Measurements from ENCODE around the gene PSPH.

PSPH gene

GRCh38 chr7:55966851-55967250 lies 84.4 kb downstream of the PSPH start:
- WGBS (ENCODE audit: extremely low coverage, insufficient coverage, insufficient read length) = no CpG with 5 or more reads among the region's 6 CpGs
- H2BK5ac ChIP-seq (ENCODE audit: low read depth, low read length, poor library complexity) = no peak overlapping the region

GRCh38 chr7:55965805-55966421 lies 85.3 kb downstream of the PSPH start:
- H3K4me1 ChIP-seq (ENCODE audit: control insufficient read depth in 1 of 2, insufficient read depth in 2 of 2, low read length in 2 of 2) = peaks cover 0 to 8% of the 10 kb centered on the region in 2 experiments
- no peak overlapping the region for H2BK12ac ChIP-seq (ENCODE audit: low read length)
- peaks cover 2 to 6% of the 10 kb centered on the region in 2 experiments for H3K36me3 ChIP-seq (ENCODE audit: control insufficient read depth in 1 of 2, insufficient read depth in 2 of 2, low read length in 2 of 2)
- H3K27me3 ChIP-seq (ENCODE audit: insufficient read depth, low read length) = no peaks in the 10 kb centered on the region
- H2AFZ ChIP-seq (ENCODE audit: insufficient read depth, low read length, poor library complexity) = no peak overlapping the region
- no peak overlapping the region for H4K8ac ChIP-seq (ENCODE audit: low read depth, low read length)
- no peak overlapping the region for H3K4me3 ChIP-seq (ENCODE audit: low read depth, low read length)
- no peak overlapping the region for H3K14ac ChIP-seq (ENCODE audit: low read length)
- no peak overlapping the region for H3K9ac ChIP-seq (ENCODE audit: low read length)
- H3K4ac ChIP-seq (ENCODE audit: low read depth, low read length) = no peak overlapping the region
- no peak overlapping the region for H3K23ac ChIP-seq (ENCODE audit: low read length)
- no CpG with 5 or more reads among the region's 13 CpGs for WGBS (ENCODE audit: extremely low coverage, insufficient coverage, insufficient read length)
- peaks cover 8% of the 10 kb centered on the region for H3K79me2 ChIP-seq (ENCODE audit: control insufficient read depth, insufficient read depth, low read length, poor library complexity)
- no peak overlapping the region for H2BK5ac ChIP-seq (ENCODE audit: low read depth, low read length, poor library complexity)
- no peak overlapping the region for H2BK120ac ChIP-seq (ENCODE audit: insufficient read depth, low read length, poor library complexity)
- no peak overlapping the region for H2AK5ac ChIP-seq (ENCODE audit: low read length)
- H3K9me3 ChIP-seq (ENCODE audit: insufficient read depth, low read depth, low read length) = no peaks in the 10 kb centered on the region
- no peak overlapping the region for H3K27ac ChIP-seq (ENCODE audit: low read depth, low read length)
- DNase-seq = no peak
- peaks cover 8% of the 10 kb centered on the region for H3K79me1 ChIP-seq (ENCODE audit: low read length)
- no peak overlapping the region for H4K91ac ChIP-seq (ENCODE audit: low read depth, low read length)
- H3K18ac ChIP-seq (ENCODE audit: low read length) = no peak overlapping the region
- no peak overlapping the region for H3K4me2 ChIP-seq (ENCODE audit: low read length)
- no peak overlapping the region for H4K12ac ChIP-seq (ENCODE audit: low read depth, low read length)

More at GRCh38 chr7:55966851-55967250, 84.4 kb downstream of the PSPH start:
- peaks cover 8% of the 10 kb centered on the region for H3K79me2 ChIP-seq (ENCODE audit: control insufficient read depth, insufficient read depth, low read length, poor library complexity)
- H3K36me3 ChIP-seq (ENCODE audit: control insufficient read depth in 1 of 2, insufficient read depth in 2 of 2, low read length in 2 of 2) = peaks cover 2 to 6% of the 10 kb centered on the region in 2 experiments
- no peak overlapping the region for H2BK120ac ChIP-seq (ENCODE audit: insufficient read depth, low read length, poor library complexity)
- H3K14ac ChIP-seq (ENCODE audit: low read length) = no peak overlapping the region
- no peak overlapping the region for H2AFZ ChIP-seq (ENCODE audit: insufficient read depth, low read length, poor library complexity)
- no peak overlapping the region for H3K27ac ChIP-seq (ENCODE audit: low read depth, low read length)
- peak; percentile 31 to 52 for DNase-seq
- H3K18ac ChIP-seq (ENCODE audit: low read length) = no peak overlapping the region
- no peak overlapping the region for H3K23ac ChIP-seq (ENCODE audit: low read length)
- peaks cover 8% of the 10 kb centered on the region for H3K79me1 ChIP-seq (ENCODE audit: low read length)
- H3K9ac ChIP-seq (ENCODE audit: low read length) = no peak overlapping the region
- H3K4me3 ChIP-seq (ENCODE audit: low read depth, low read length) = no peak overlapping the region
- no peak overlapping the region for H4K8ac ChIP-seq (ENCODE audit: low read depth, low read length)
- no peak overlapping the region for H4K12ac ChIP-seq (ENCODE audit: low read depth, low read length)
- H3K4me1 ChIP-seq (ENCODE audit: control insufficient read depth in 1 of 2, insufficient read depth in 2 of 2, low read length in 2 of 2) = peaks cover 0 to 8% of the 10 kb centered on the region in 2 experiments
- no peak overlapping the region for H3K4ac ChIP-seq (ENCODE audit: low read depth, low read length)
- no peak overlapping the region for H2AK5ac ChIP-seq (ENCODE audit: low read length)
- H3K9me3 ChIP-seq (ENCODE audit: insufficient read depth, low read depth, low read length) = no peaks in the 10 kb centered on the region
- H2BK12ac ChIP-seq (ENCODE audit: low read length) = no peak overlapping the region
- no peaks in the 10 kb centered on the region for H3K27me3 ChIP-seq (ENCODE audit: insufficient read depth, low read length)
- no peak overlapping the region for H4K91ac ChIP-seq (ENCODE audit: low read depth, low read length)
- no peak overlapping the region for H3K4me2 ChIP-seq (ENCODE audit: low read length)

DNA sequence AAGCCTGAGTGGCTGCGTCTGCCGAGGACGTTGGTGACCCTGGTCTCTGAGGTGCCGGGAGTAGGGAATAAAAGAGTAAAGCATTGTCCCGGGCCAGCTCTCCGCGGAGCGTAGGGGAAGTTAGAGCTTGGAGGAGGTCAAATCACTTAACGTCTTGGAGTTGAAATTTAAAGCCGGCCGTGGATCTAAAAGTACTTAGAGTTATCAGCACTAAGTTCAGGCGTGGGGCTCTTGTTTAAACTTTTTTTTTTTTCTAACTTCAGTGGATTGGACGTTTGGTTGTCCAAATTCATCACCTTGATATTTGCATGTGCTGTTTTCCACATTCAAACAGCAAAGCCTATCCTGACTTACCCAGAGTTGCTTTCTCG lies 86.2 kb downstream of the PSPH start:
- H3K4me1 ChIP-seq (ENCODE audit: control insufficient read depth in 1 of 2, insufficient read depth in 2 of 2, low read length in 2 of 2) = peaks cover 0 to 8% of the 10 kb centered on the region in 2 experiments
- H3K79me1 ChIP-seq (ENCODE audit: low read length) = peaks cover 8% of the 10 kb centered on the region
- H4K12ac ChIP-seq (ENCODE audit: low read depth, low read length) = peak overlapping the region; percentile 89
- H2BK120ac ChIP-seq (ENCODE audit: insufficient read depth, low read length, poor library complexity) = peak overlapping the region; percentile 41
- H2BK5ac ChIP-seq (ENCODE audit: low read depth, low read length, poor library complexity) = peak overlapping the region; percentile 58
- H3K9ac ChIP-seq (ENCODE audit: low read length) = peak overlapping the region; percentile 70
- DNase-seq = no peak
- H3K4me2 ChIP-seq (ENCODE audit: low read length) = peak overlapping the region; percentile 55
- peak overlapping the region; percentile 89 for H3K4me3 ChIP-seq (ENCODE audit: low read depth, low read length)
- no peak overlapping the region for H3K23ac ChIP-seq (ENCODE audit: low read length)
- no peak overlapping the region for H4K91ac ChIP-seq (ENCODE audit: low read depth, low read length)
- peak overlapping the region; percentile 77 for H3K4ac ChIP-seq (ENCODE audit: low read depth, low read length)
- H2BK12ac ChIP-seq (ENCODE audit: low read length) = no peak overlapping the region
- H3K27me3 ChIP-seq (ENCODE audit: insufficient read depth, low read length) = no peaks in the 10 kb centered on the region
- H3K27ac ChIP-seq (ENCODE audit: low read depth, low read length) = peak overlapping the region; percentile 49
- peaks cover 8% of the 10 kb centered on the region for H3K79me2 ChIP-seq (ENCODE audit: control insufficient read depth, insufficient read depth, low read length, poor library complexity)
- H3K9me3 ChIP-seq (ENCODE audit: insufficient read depth, low read depth, low read length) = no peaks in the 10 kb centered on the region
- H3K36me3 ChIP-seq (ENCODE audit: control insufficient read depth in 1 of 2, insufficient read depth in 2 of 2, low read length in 2 of 2) = peaks cover 2 to 6% of the 10 kb centered on the region in 2 experiments
- peak overlapping the region; percentile 17 for H2AFZ ChIP-seq (ENCODE audit: insufficient read depth, low read length, poor library complexity)
- no CpG with 5 or more reads among the region's 14 CpGs for WGBS (ENCODE audit: extremely low coverage, insufficient coverage, insufficient read length)
- H3K14ac ChIP-seq (ENCODE audit: low read length) = peak overlapping the region; percentile 64
- peak overlapping the region; percentile 49 for H3K18ac ChIP-seq (ENCODE audit: low read length)
- H2AK5ac ChIP-seq (ENCODE audit: low read length) = no peak overlapping the region
- H4K8ac ChIP-seq (ENCODE audit: low read depth, low read length) = peak overlapping the region; percentile 76

GRCh38 chr7:55964261-55965099 lies 86.8 kb downstream of the PSPH start, which contains the start of gene NIPSNAP2:
TSS of gene NIPSNAP2 (plus strand) at chr7:55964585. CDS start at chr7:55964610, 25 bp downstream.
- DNase-seq = peak; percentile 80 to 89
- peak within 1 kb of the TSS; percentile 80 for H2BK5ac ChIP-seq (ENCODE audit: low read depth, low read length, poor library complexity)
- H4K12ac ChIP-seq (ENCODE audit: low read depth, low read length) = peak within 1 kb of the TSS; percentile 92
- H2AK5ac ChIP-seq (ENCODE audit: low read length) = no peak within 1 kb of the TSS
- H3K27ac ChIP-seq (ENCODE audit: low read depth, low read length) = peak within 1 kb of the TSS; percentile 86
- no peak within 1 kb of the TSS for H2BK12ac ChIP-seq (ENCODE audit: low read length)
- H3K79me2 ChIP-seq (ENCODE audit: control insufficient read depth, insufficient read depth, low read length, poor library complexity) = peaks cover 8% of the 10 kb centered on the region
- peak within 1 kb of the TSS; percentile 89 for H3K4me3 ChIP-seq (ENCODE audit: low read depth, low read length)
- H3K4ac ChIP-seq (ENCODE audit: low read depth, low read length) = peak within 1 kb of the TSS; percentile 77
- WGBS (ENCODE audit: extremely low coverage, insufficient coverage, insufficient read length) = no CpG with 5 or more reads among the region's 105 CpGs
- H2BK120ac ChIP-seq (ENCODE audit: insufficient read depth, low read length, poor library complexity) = peak within 1 kb of the TSS; percentile 90
- peak within 1 kb of the TSS; percentile 97 for H4K8ac ChIP-seq (ENCODE audit: low read depth, low read length)
- H3K4me1 ChIP-seq (ENCODE audit: control insufficient read depth in 1 of 2, insufficient read depth in 2 of 2, low read length in 2 of 2) = peaks cover 0 to 8% of the 10 kb centered on the region in 2 experiments
- H3K18ac ChIP-seq (ENCODE audit: low read length) = peak within 1 kb of the TSS; percentile 87
- no peaks in the 10 kb centered on the region for H3K9me3 ChIP-seq (ENCODE audit: insufficient read depth, low read depth, low read length)
- H3K23ac ChIP-seq (ENCODE audit: low read length) = no peak within 1 kb of the TSS
- peaks cover 0 to 4% of the 10 kb centered on the region in 2 experiments for H3K36me3 ChIP-seq (ENCODE audit: control insufficient read depth in 1 of 2, insufficient read depth in 2 of 2, low read length in 2 of 2)
- H3K79me1 ChIP-seq (ENCODE audit: low read length) = peaks cover 8% of the 10 kb centered on the region
- H3K27me3 ChIP-seq (ENCODE audit: insufficient read depth, low read length) = no peaks in the 10 kb centered on the region
- peak within 1 kb of the TSS; percentile 84 for H3K14ac ChIP-seq (ENCODE audit: low read length)
- H3K4me2 ChIP-seq (ENCODE audit: low read length) = peak within 1 kb of the TSS; percentile 75
- H3K9ac ChIP-seq (ENCODE audit: low read length) = peak within 1 kb of the TSS; percentile 93
- H4K91ac ChIP-seq (ENCODE audit: low read depth, low read length) = peak within 1 kb of the TSS; percentile 97
- H2AFZ ChIP-seq (ENCODE audit: insufficient read depth, low read length, poor library complexity) = peak within 1 kb of the TSS; percentile 80
